ENCODE data around the gene METTL27. TPM values are rescaled to one million over a fixed set of nuclear protein-coding genes. Genes with fewer than 3 reads are reported as not detected.

Gene METTL27
- total and polyA plus RNA-seq, 9 of the 15 experiments (the other 6 are each of a cell fraction or from before 2014, with no cell fraction given) = 0.08 to 0.82 (median 0.33) TPM; not detected in 4

- TF ChIP-seq ZNF592 (IDR thresholded peaks at IDR 0.05) (no peak), MITF (IDR thresholded peaks at IDR 0.05) (no peak), DIDO1 (tag; IDR thresholded peaks at IDR 0.05; ENCODE audit: low read depth) (no peak), MAX (CRISPR knock-in tag; IDR thresholded peaks at IDR 0.05) (peak; percentile 78), SIN3B (IDR thresholded peaks at IDR 0.05; ENCODE audit: low read depth) (no peak), TEAD2 (tag; IDR thresholded peaks at IDR 0.05) (peak; percentile 90; the same call in 1 of the 2 replicates), BACH1 (tag; IDR thresholded peaks at IDR 0.05) (peak; percentile 57; the same call in 1 of the 2 replicates), ZC3H4 (CRISPR knock-in tag; IDR thresholded peaks at IDR 0.05; ENCODE audit: borderline replicate concordance) (no peak), HMG20B (CRISPR knock-in tag; IDR thresholded peaks at IDR 0.05) (no peak), ARID3A (IDR thresholded peaks at IDR 0.05; ENCODE audit: borderline replicate concordance, low read depth, low read length) (no peak), ZNF408 (CRISPR knock-in tag; IDR thresholded peaks at IDR 0.05; ENCODE audit: low read depth) (no peak), GTF2E2 (tag; IDR thresholded peaks at IDR 0.05) (no peak), RBM15 (IDR thresholded peaks at IDR 0.05; ENCODE audit: insufficient read depth, low read length) (no peak), TGIF2 (CRISPR knock-in tag; IDR thresholded peaks at IDR 0.05) (no peak), IRF9 (tag; IDR thresholded peaks at IDR 0.05) (no peak), EHMT2 (IDR thresholded peaks at IDR 0.05) (peak; percentile 46; the same call in 1 of the 2 replicates), STAT5A (IDR thresholded peaks at IDR 0.05; ENCODE audit: borderline replicate concordance, low read length) (peak; percentile 28; the same call in 1 of the 2 replicates), HDAC8 (tag; IDR thresholded peaks at IDR 0.05) (no peak)
Observed at GRCh38 chr7:73851410-73852338, 9.4 kb upstream of the METTL27 start (continued).
